Kidney epithelial cell (primary cell): Measurements from ENCODE around the gene ANKRD40. TPM values are rescaled to one million over a fixed set of nuclear protein-coding genes. Genes with fewer than 3 reads are reported as not detected.

ENCODE experiments used
- DNase-seq: peaks from one replicate; pipeline ENCODE4 v3.0.0-alpha.2; 2010; ENCODE audit warnings: low read depth
- H3K27me3 ChIP-seq: 2 replicates; pipeline ENCODE4 v1.6.0; 2011; ENCODE audit warnings: low read length; ENCODE audit not compliant: control insufficient read depth, insufficient read depth
- H3K36me3 ChIP-seq: 2 replicates; pipeline ENCODE4 v1.5.1; 2011; ENCODE audit warnings: low read length; ENCODE audit not compliant: control insufficient read depth, insufficient read depth
- H3K4me3 ChIP-seq: 2 replicates; pipeline ENCODE4 v1.5.1; 2011; ENCODE audit warnings: low read depth, mild to moderate bottlenecking, control low read depth, low read length
- CTCF ChIP-seq: IDR thresholded peaks from 2 replicates; pipeline ENCODE4 v1.5.1; 2011; ENCODE audit warnings: mild to moderate bottlenecking, moderate library complexity, low read length, control low read depth, inconsistent platforms; ENCODE audit not compliant: insufficient read depth, poor library complexity, severe bottlenecking
- total RNA-seq: library from RNA; depleted of rRNA; stranded (reverse); fragments of >200 nt; gene quantifications from 2 replicates; pipeline ENCODE4 v1.2.3, GENCODE V29; 2015

Gene ANKRD40
- total RNA-seq, 1 donor from 2014 or later = 30.7 TPM

GRCh38 chr17:50708050-50709000 lies 611 bp upstream of the ANKRD40 start:
- peak overlapping the region; percentile 82 for H3K4me3 ChIP-seq
- no peaks in the 10 kb centered on the region for H3K27me3 ChIP-seq
- no peaks in the 10 kb centered on the region for H3K36me3 ChIP-seq
- TF ChIP-seq CTCF = no peak
- no peak for DNase-seq

GRCh38 chr17:50703162-50703561 lies 4.6 kb downstream of the ANKRD40 start:
- TF ChIP-seq CTCF = no peak
- no peak for DNase-seq
- H3K27me3 ChIP-seq = no peaks in the 10 kb centered on the region
- no peak overlapping the region for H3K4me3 ChIP-seq
- H3K36me3 ChIP-seq = no peaks in the 10 kb centered on the region

GRCh38 chr17:50699410-50699809 lies 8.3 kb downstream of the ANKRD40 start:
- Histone ChIP-seq H3K27me3 (no peaks in the 10 kb centered on the region), H3K36me3 (peaks cover 4% of the 10 kb centered on the region), H3K4me3 (no peak overlapping the region)
- no peak for TF ChIP-seq CTCF
- DNase-seq = no peak

- DNase-seq = no peak
- Histone ChIP-seq H3K4me3 (no peak overlapping the region), H3K27me3 (no peaks in the 10 kb centered on the region), H3K36me3 (peaks cover 4% of the 10 kb centered on the region)
- peak; percentile 26 for TF ChIP-seq CTCF
Observed at GRCh38 chr17:50697663-50698272, 9.9 kb downstream of the ANKRD40 start.

- TF ChIP-seq CTCF = peak; percentile 18
- H3K27me3 ChIP-seq = no peaks in the 10 kb centered on the region
- no peak for DNase-seq
- H3K36me3 ChIP-seq = peaks cover 4% of the 10 kb centered on the region
- no peak overlapping the region for H3K4me3 ChIP-seq
Observed at GRCh38 chr17:50697062-50697461, 10.7 kb downstream of the ANKRD40 start.
